ENCODE data around the gene NAPSA.
A peak's percentile ranks its signal among the peaks of the same experiment; 100 is the strongest.

NAPSA gene

GRCh38 chr19:50380137-50380536 is 14.7 kb upstream of the NAPSA start:
- DNase-seq (ENCODE audit: insufficient read length, low spot score), result no peak
- TF ChIP-seq POU2F2 (IDR thresholded peaks at IDR 0.05; ENCODE audit: low read depth, low read length), result no peak
- no peak for TF ChIP-seq SPI1 (IDR thresholded peaks at IDR 0.05; ENCODE audit: low read depth, low read length)
- no peak for TF ChIP-seq POLR2AphosphoS5 (IDR thresholded peaks at IDR 0.05; ENCODE audit: low read depth, low read length)
- TF ChIP-seq PAX5 (IDR thresholded peaks at IDR 0.05; ENCODE audit: insufficient read depth, low read length, severe bottlenecking), result no peak
- TF ChIP-seq POLR2A (IDR thresholded peaks at IDR 0.05; ENCODE audit: low read depth, low read length), result no peak
- no peak for TF ChIP-seq TAF1 (IDR thresholded peaks at IDR 0.05; ENCODE audit: low read depth, low read length)
- FAIRE-seq, result no peak

- no peak for TF ChIP-seq PAX5 (IDR thresholded peaks at IDR 0.05; ENCODE audit: insufficient read depth, low read length, severe bottlenecking)
- TF ChIP-seq TAF1 (IDR thresholded peaks at IDR 0.05; ENCODE audit: low read depth, low read length), result no peak
- TF ChIP-seq POU2F2 (IDR thresholded peaks at IDR 0.05; ENCODE audit: low read depth, low read length), result no peak
- TF ChIP-seq SPI1 (IDR thresholded peaks at IDR 0.05; ENCODE audit: low read depth, low read length), result no peak
Observed at GRCh38 chr19:50379602-50380001, 14.2 kb upstream of the NAPSA start.

DNA sequence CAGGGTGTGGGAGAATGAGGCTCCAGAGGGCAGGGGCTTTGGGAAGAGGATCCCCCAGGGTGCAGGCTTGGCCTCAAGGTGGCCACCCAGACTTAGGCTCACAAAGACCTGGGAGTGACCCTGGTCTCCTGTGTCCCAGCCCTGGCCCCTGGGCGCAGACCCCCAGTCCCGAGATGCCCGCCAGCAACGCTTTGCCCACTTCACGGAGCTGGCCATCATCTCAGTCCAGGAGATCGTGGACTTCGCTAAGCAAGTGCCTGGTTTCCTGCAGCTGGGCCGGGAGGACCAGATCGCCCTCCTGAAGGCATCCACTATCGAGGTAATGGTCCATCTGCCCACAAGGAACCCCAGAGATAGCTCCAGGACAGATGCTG is 13.4 kb upstream of the NAPSA start:
- DNase-seq (ENCODE audit: insufficient read length, low spot score) (no peak), FAIRE-seq (no peak)
- TF ChIP-seq POLR2AphosphoS5 (IDR thresholded peaks at IDR 0.05; ENCODE audit: low read depth, low read length), result no peak

More at GRCh38 chr19:50379602-50380001, 14.2 kb upstream of the NAPSA start:
- no peak for DNase-seq (ENCODE audit: insufficient read length, low spot score)
- FAIRE-seq, result no peak

DNA sequence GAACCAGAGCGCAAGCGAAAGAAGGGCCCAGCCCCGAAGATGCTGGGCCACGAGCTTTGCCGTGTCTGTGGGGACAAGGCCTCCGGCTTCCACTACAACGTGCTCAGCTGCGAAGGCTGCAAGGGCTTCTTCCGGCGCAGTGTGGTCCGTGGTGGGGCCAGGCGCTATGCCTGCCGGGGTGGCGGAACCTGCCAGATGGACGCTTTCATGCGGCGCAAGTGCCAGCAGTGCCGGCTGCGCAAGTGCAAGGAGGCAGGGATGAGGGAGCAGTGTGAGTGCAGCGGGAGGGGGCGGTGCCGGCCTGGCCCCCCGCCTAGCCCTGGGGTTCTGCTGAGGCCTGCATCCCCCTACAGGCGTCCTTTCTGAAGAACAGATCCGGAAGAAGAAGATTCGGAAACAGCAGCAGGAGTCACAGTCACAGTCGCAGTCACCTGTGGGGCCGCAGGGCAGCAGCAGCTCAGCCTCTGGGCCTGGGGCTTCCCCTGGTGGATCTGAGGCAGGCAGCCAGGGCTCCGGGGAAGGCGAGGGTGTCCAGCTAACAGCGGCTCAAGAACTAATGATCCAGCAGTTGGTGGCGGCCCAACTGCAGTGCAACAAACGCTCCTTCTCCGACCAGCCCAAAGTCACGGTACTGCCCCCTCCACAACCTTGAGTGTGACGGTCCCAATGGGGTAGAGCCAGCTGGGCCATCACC is 12.9 kb upstream of the NAPSA start:
- DNase-seq (ENCODE audit: insufficient read length, low spot score) (no peak), FAIRE-seq (no peak)
- no peak for TF ChIP-seq SPI1 (IDR thresholded peaks at IDR 0.05; ENCODE audit: low read depth, low read length)
- no peak for TF ChIP-seq POLR2AphosphoS5 (IDR thresholded peaks at IDR 0.05; ENCODE audit: low read depth, low read length)
- TF ChIP-seq POU2F2 (IDR thresholded peaks at IDR 0.05; ENCODE audit: low read depth, low read length), result no peak
- no peak for TF ChIP-seq TAF1 (IDR thresholded peaks at IDR 0.05; ENCODE audit: low read depth, low read length)
- TF ChIP-seq PAX5 (IDR thresholded peaks at IDR 0.05; ENCODE audit: insufficient read depth, low read length, severe bottlenecking), result no peak
- no peak for TF ChIP-seq POLR2A (IDR thresholded peaks at IDR 0.05; ENCODE audit: low read depth, low read length)

- no peak for DNase-seq (ENCODE audit: insufficient read length, low spot score)
- TF ChIP-seq POLR2AphosphoS5 (IDR thresholded peaks at IDR 0.05; ENCODE audit: low read depth, low read length), result no peak
- TF ChIP-seq POU2F2 (IDR thresholded peaks at IDR 0.05; ENCODE audit: low read depth, low read length), result no peak
- no peak for TF ChIP-seq PAX5 (IDR thresholded peaks at IDR 0.05; ENCODE audit: insufficient read depth, low read length, severe bottlenecking)
- no peak for TF ChIP-seq TAF1 (IDR thresholded peaks at IDR 0.05; ENCODE audit: low read depth, low read length)
- FAIRE-seq, result no peak
Observed at GRCh38 chr19:50377517-50377916, 12.1 kb upstream of the NAPSA start.

DNA sequence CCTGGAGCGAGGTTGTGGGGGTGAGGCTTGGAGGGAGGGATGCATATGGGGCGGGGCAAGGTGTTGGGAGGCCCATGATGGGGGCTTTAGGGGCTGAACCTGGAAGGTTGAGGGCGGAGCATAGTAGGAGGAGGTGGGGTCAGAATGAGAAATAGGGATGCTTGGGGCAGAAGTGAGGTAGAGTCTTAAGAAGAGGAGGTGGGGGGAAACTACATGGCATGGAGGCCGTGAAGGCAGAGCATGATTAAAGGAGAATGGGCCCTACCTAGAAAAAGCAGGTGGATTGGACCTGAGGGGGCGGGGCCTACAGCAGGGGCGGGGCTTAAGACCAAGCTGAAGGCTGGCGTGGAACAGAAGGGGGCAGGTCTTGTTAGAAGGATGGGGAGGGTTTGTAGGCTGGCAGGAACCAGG is 11.6 kb upstream of the NAPSA start:
- DNase-seq (ENCODE audit: insufficient read length, low spot score) (no peak), FAIRE-seq (no peak)
- TF ChIP-seq POLR2A (IDR thresholded peaks at IDR 0.05; ENCODE audit: low read depth, low read length) (no peak), PAX5 (IDR thresholded peaks at IDR 0.05; ENCODE audit: insufficient read depth, low read length, severe bottlenecking) (no peak), TAF1 (IDR thresholded peaks at IDR 0.05; ENCODE audit: low read depth, low read length) (no peak), POU2F2 (IDR thresholded peaks at IDR 0.05; ENCODE audit: low read depth, low read length) (no peak), POLR2AphosphoS5 (IDR thresholded peaks at IDR 0.05; ENCODE audit: low read depth, low read length) (no peak), SPI1 (IDR thresholded peaks at IDR 0.05; ENCODE audit: low read depth, low read length) (no peak)

GRCh38 chr19:50376166-50377050 is 11.0 kb upstream of the NAPSA start, which contains the start of gene NR1H2:
TSS of gene NR1H2 (plus strand) at chr19:50376457. CDS start at chr19:50377606, 1,149 bp downstream.
- peak; percentile 71 for TF ChIP-seq POLR2AphosphoS5 (IDR thresholded peaks at IDR 0.05; ENCODE audit: low read depth, low read length)
- TF ChIP-seq POLR2A (IDR thresholded peaks at IDR 0.05; ENCODE audit: low read depth, low read length), result peak; percentile 74
- peak; percentile 81; the same call in 1 of the 2 replicates for TF ChIP-seq POU2F2 (IDR thresholded peaks at IDR 0.05; ENCODE audit: low read depth, low read length)
- peak; percentile 47 for TF ChIP-seq PAX5 (IDR thresholded peaks at IDR 0.05; ENCODE audit: insufficient read depth, low read length, severe bottlenecking)
- peak; percentile 45; the same call in 1 of the 2 replicates for TF ChIP-seq SPI1 (IDR thresholded peaks at IDR 0.05; ENCODE audit: low read depth, low read length)
- TF ChIP-seq TAF1 (IDR thresholded peaks at IDR 0.05; ENCODE audit: low read depth, low read length), result peak; percentile 74; the same call in 1 of the 2 replicates
- DNase-seq (ENCODE audit: insufficient read length, low spot score) (peak; percentile 80), FAIRE-seq (peak; percentile 96)

- DNase-seq (ENCODE audit: insufficient read length, low spot score) (no peak), FAIRE-seq (no peak)
- TF ChIP-seq POLR2AphosphoS5 (IDR thresholded peaks at IDR 0.05; ENCODE audit: low read depth, low read length) (no peak), SPI1 (IDR thresholded peaks at IDR 0.05; ENCODE audit: low read depth, low read length) (no peak), PAX5 (IDR thresholded peaks at IDR 0.05; ENCODE audit: insufficient read depth, low read length, severe bottlenecking) (no peak), POLR2A (IDR thresholded peaks at IDR 0.05; ENCODE audit: low read depth, low read length) (no peak), POU2F2 (IDR thresholded peaks at IDR 0.05; ENCODE audit: low read depth, low read length) (no peak), TAF1 (IDR thresholded peaks at IDR 0.05; ENCODE audit: low read depth, low read length) (no peak)
Observed at GRCh38 chr19:50371914-50372475, 6.6 kb upstream of the NAPSA start.
